HG03280 (cell line): ENCODE measurements around the gene MMRN2.

Experiments used
- ATAC-seq: cut with Tn5 transposase; IDR thresholded peaks from one replicate; pipeline ENCODE4 v1.9.1; 2021; ENCODE audit warnings: mild to moderate bottlenecking, moderate library complexity; ENCODE audit not compliant: unreplicated experiment

Gene MMRN2

GRCh38 chr10:86888585-86889381, 68.6 kb downstream of the MMRN2 start:
- peak; percentile 97 for ATAC-seq
